Type B pancreatic cell (in vitro differentiated cells): Measurements from ENCODE around the gene SDHAF3. TPM values are rescaled to one million over a fixed set of nuclear protein-coding genes. Genes with fewer than 3 reads are reported as not detected.
"Not testable (repeated sequence)": the region's sequence is repeated elsewhere in the genome, so short reads cannot be mapped to it uniquely, and the experiment has no call there.

Experiments
- DNase-seq: peaks from one replicate; pipeline ENCODE4 v3.0.0; 2021; ENCODE audit warnings: mixed read lengths; ENCODE audit not compliant: unreplicated experiment; ENCODE audit errors: extremely low spot score
- H3K27ac Mint-ChIP-seq: 2 replicates; pipeline ENCODE4 v1.8.0; 2021; ENCODE audit warnings: mild to moderate bottlenecking, mixed read lengths
- H3K27me3 Mint-ChIP-seq: 2 replicates; pipeline ENCODE4 v1.8.0; 2021; ENCODE audit warnings: mixed read lengths
- H3K36me3 Mint-ChIP-seq: 2 replicates; pipeline ENCODE4 v1.8.0; 2021; ENCODE audit warnings: mixed read lengths
- H3K4me1 Mint-ChIP-seq: one replicate; pipeline ENCODE4 v1.8.0; 2021; ENCODE audit warnings: mixed read lengths; ENCODE audit not compliant: unreplicated experiment
- H3K4me3 Mint-ChIP-seq: 2 replicates; pipeline ENCODE4 v1.8.0; 2021; ENCODE audit warnings: mild to moderate bottlenecking, mixed read lengths
- H3K9me3 Mint-ChIP-seq: 2 replicates; pipeline ENCODE4 v1.8.0; 2021; ENCODE audit warnings: mixed read lengths
- CTCF ChIP-seq: fragments of 200-600 bp; sonication (generic); conservative IDR thresholded peaks from 2 replicates; pipeline ENCODE4 v1.5.0; 2021; ENCODE audit warnings: antibody characterized with exemption, mild to moderate bottlenecking
- total RNA-seq: library from RNA; stranded (reverse); gene quantifications from 2 replicates; pipeline ENCODE4 v1.2.1, GENCODE V29; 2021; ENCODE audit warnings: low replicate concordance

The SDHAF3 gene
- total RNA-seq, 1 donor from 2014 or later = 18.3 TPM

GRCh38 chr7:97118306-97118917, 914 bp downstream of the SDHAF3 start:
- Mint-ChIP-seq H3K36me3 (no peaks in the 10 kb centered on the region), H3K9me3 (no peaks in the 10 kb centered on the region), H3K4me3 (peak overlapping the region; percentile 97), H3K27me3 (no peaks in the 10 kb centered on the region), H3K4me1 (peaks cover 13% of the 10 kb centered on the region), H3K27ac (peak overlapping the region; percentile 94)
- TF ChIP-seq CTCF = no peak
- no peak for DNase-seq

GRCh38 chr7:97119747-97120146, 2.2 kb downstream of the SDHAF3 start:
- H3K4me3 Mint-ChIP-seq = peak overlapping the region; percentile 71
- H3K36me3 Mint-ChIP-seq = peaks cover 4% of the 10 kb centered on the region
- no peaks in the 10 kb centered on the region for H3K9me3 Mint-ChIP-seq
- no peak for DNase-seq
- no peak for TF ChIP-seq CTCF
- H3K27ac Mint-ChIP-seq = no peak overlapping the region
- peaks cover 13% of the 10 kb centered on the region for H3K4me1 Mint-ChIP-seq
- H3K27me3 Mint-ChIP-seq = no peaks in the 10 kb centered on the region

- H3K27ac Mint-ChIP-seq = no peak overlapping the region
- peaks cover 4% of the 10 kb centered on the region for H3K9me3 Mint-ChIP-seq
- no peaks in the 10 kb centered on the region for H3K27me3 Mint-ChIP-seq
- H3K36me3 Mint-ChIP-seq = peaks cover 4% of the 10 kb centered on the region
- H3K4me1 Mint-ChIP-seq = peaks cover 13% of the 10 kb centered on the region
- DNase-seq = no peak
- H3K4me3 Mint-ChIP-seq = no peak overlapping the region
- no peak for TF ChIP-seq CTCF
Observed at GRCh38 chr7:97120713-97121457, 3.4 kb downstream of the SDHAF3 start.

GRCh38 chr7:97123115-97123514, 5.6 kb downstream of the SDHAF3 start:
- not testable (repeated sequence) for DNase-seq, H3K27ac Mint-ChIP-seq, H3K4me3 Mint-ChIP-seq, H3K9me3 Mint-ChIP-seq, H3K27me3 Mint-ChIP-seq, H3K36me3 Mint-ChIP-seq
- H3K4me1 Mint-ChIP-seq = peaks cover 13% of the 10 kb centered on the region

GRCh38 chr7:97126483-97127171, 9.1 kb downstream of the SDHAF3 start:
- no peak for TF ChIP-seq CTCF
- no peak for DNase-seq
- no peak overlapping the region for H3K27ac Mint-ChIP-seq
- H3K4me3 Mint-ChIP-seq = no peak overlapping the region
- H3K27me3 Mint-ChIP-seq = no peaks in the 10 kb centered on the region
- peaks cover 4% of the 10 kb centered on the region for H3K9me3 Mint-ChIP-seq
- peaks cover 4% of the 10 kb centered on the region for H3K36me3 Mint-ChIP-seq
- no peaks in the 10 kb centered on the region for H3K4me1 Mint-ChIP-seq

- Mint-ChIP-seq H3K9me3 (peaks cover 4% of the 10 kb centered on the region), H3K36me3 (peaks cover 3% of the 10 kb centered on the region), H3K27ac (no peak overlapping the region), H3K27me3 (no peaks in the 10 kb centered on the region), H3K4me3 (no peak overlapping the region), H3K4me1 (no peaks in the 10 kb centered on the region)
- no peak for DNase-seq
- TF ChIP-seq CTCF = no peak
Observed at GRCh38 chr7:97128736-97129135, 11.2 kb downstream of the SDHAF3 start.
